ENCODE data around the gene PRIMPOL. TPM values are rescaled to one million over a fixed set of nuclear protein-coding genes. Genes with fewer than 3 reads are reported as not detected.

PRIMPOL gene
- polyA plus RNA-seq, 4 donors = 31.9 to 43.8 (median 34.4) TPM

Other genes starting within 250 kb of the PRIMPOL start
- 10 to 100 TPM; 24.7 to 36.0 (median 33.4) TPM for gene IRF2, start 175.2 kb upstream of the PRIMPOL start, polyA plus RNA-seq (ENCODE audit: insufficient read length in 4 of 4)
- gene CASP3, start 291 bp upstream of the PRIMPOL start, polyA plus RNA-seq (ENCODE audit: insufficient read length in 4 of 4) = 10 to 100 TPM; 28.3 to 40.8 (median 34.4) TPM
- gene CENPU, start 84.4 kb downstream of the PRIMPOL start, polyA plus RNA-seq (ENCODE audit: insufficient read length in 4 of 4) = 10 to 100 TPM; 38.4 to 48.8 (median 42.8) TPM
- 10 to 100 TPM; 28.8 to 60.1 (median 55.6) TPM for gene ACSL1, start 176.2 kb downstream of the PRIMPOL start, polyA plus RNA-seq (ENCODE audit: insufficient read length in 4 of 4)

Data from left renal pelvis (tissue), 4 donors.